Islet of Langerhans (tissue), 1 donor: ENCODE data around the gene TBC1D12.
"Not testable (repeated sequence)": the region's sequence is repeated elsewhere in the genome, so short reads cannot be mapped to it uniquely, and the experiment has no call there.

Source experiments
- FAIRE-seq: peaks from one replicate; lab custom pipeline; 2011; peaks lifted over from hg19 to GRCh38; lab: Jason Lieb, UNC

TBC1D12 gene

GRCh38 chr10:94402204-94402842, at the start of gene TBC1D12:
Gene TBC1D12 (plus strand): TSS chr10:94402541. CDS start chr10:94402614, 73 bp downstream.
- FAIRE-seq: no peak

- FAIRE-seq: no peak
These were observed 49.0 kb upstream of the TBC1D12 start for GRCh38 chr10:94353336-94353735.

- peak; percentile 71 for FAIRE-seq
These were observed 46.5 kb upstream of the TBC1D12 start for GRCh38 chr10:94355841-94356240.

- FAIRE-seq: no peak
These were observed 45.1 kb upstream of the TBC1D12 start for GRCh38 chr10:94357193-94357592.

GRCh38 chr10:94358480-94358879, 43.9 kb upstream of the TBC1D12 start:
- no peak for FAIRE-seq

GRCh38 chr10:94361171-94361794, 41.1 kb upstream of the TBC1D12 start:
- no peak for FAIRE-seq

- peak; percentile 70 for FAIRE-seq
These were observed 39.7 kb upstream of the TBC1D12 start, which contains the start of gene NOC3L for GRCh38 chr10:94362360-94363250. Gene NOC3L (minus strand): TSS chr10:94362939. CDS start chr10:94362838, 101 bp downstream.

- no peak for FAIRE-seq
These were observed 39.1 kb upstream of the TBC1D12 start for GRCh38 chr10:94363251-94363565.

GRCh38 chr10:94364482-94364881, 37.9 kb upstream of the TBC1D12 start:
- FAIRE-seq: no peak

GRCh38 chr10:94366382-94366781, 36.0 kb upstream of the TBC1D12 start:
- no peak for FAIRE-seq

- FAIRE-seq: no peak
These were observed 31.8 kb upstream of the TBC1D12 start for GRCh38 chr10:94370501-94370900.

GRCh38 chr10:94375374-94375773, 27.0 kb upstream of the TBC1D12 start:
- no peak for FAIRE-seq

- no peak for FAIRE-seq
These were observed 25.5 kb upstream of the TBC1D12 start for GRCh38 chr10:94376865-94377264.

GRCh38 chr10:94383530-94383929, 18.8 kb upstream of the TBC1D12 start:
- no peak for FAIRE-seq

- not testable (repeated sequence) for FAIRE-seq
These were observed 16.6 kb upstream of the TBC1D12 start for GRCh38 chr10:94385733-94386132.

- FAIRE-seq: not testable (repeated sequence)
These were observed 10.2 kb upstream of the TBC1D12 start for GRCh38 chr10:94392117-94392516.

GRCh38 chr10:94397549-94398370, 4.6 kb upstream of the TBC1D12 start:
- no peak for FAIRE-seq

- no peak for FAIRE-seq
These were observed 3.6 kb upstream of the TBC1D12 start for GRCh38 chr10:94398762-94399161.

GRCh38 chr10:94402843-94403379, 570 bp downstream of the TBC1D12 start:
- FAIRE-seq: no peak

- FAIRE-seq: peak; percentile 33
These were observed 1.3 kb downstream of the TBC1D12 start for GRCh38 chr10:94403380-94404213.

GRCh38 chr10:94405406-94405805, 3.1 kb downstream of the TBC1D12 start:
- no peak for FAIRE-seq
